ENCODE measurements around the gene SNAI3.

The SNAI3 gene

DNA sequence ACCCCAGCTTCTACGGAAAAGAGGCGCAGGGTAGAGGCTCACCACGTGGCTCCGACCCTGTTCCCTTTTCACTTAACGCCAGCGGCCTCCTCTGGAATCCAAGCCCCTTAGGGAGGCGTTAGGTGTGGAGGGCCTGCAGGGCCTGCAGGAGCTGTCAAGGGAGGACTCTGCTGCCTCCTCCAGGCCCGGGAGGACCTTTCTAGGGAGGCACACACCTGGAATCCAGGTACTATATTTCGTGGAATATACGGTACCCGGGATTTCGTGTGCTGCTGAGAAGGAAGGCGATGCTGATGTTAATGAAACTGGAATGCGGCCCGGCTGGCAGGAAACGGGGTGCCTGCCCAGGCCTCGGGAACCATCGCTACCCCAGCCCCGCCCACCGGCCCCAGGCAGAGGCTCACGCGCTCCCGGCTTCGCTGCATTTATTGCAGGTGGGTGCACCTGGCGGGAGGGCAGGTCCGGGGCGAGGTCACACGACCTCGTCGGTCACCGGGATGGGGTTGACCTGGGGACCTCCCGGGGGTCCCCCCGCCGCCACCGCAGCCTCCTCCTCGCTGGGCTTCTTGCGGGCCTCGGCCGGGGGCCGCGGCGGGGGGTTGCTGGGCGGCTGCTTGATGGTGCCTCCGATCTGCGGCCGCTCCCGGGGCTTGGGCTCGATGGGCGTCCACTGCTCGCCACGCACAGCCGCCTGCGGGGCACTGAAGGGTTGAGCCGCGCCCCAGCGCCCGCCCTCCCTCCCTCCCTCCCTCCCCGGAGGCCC, 43.2 kb downstream of the SNAI3 start:
- Histone ChIP-seq H4K91ac (ENCODE audit: low read depth, low read length) (no peak overlapping the region), H3K9me3 (ENCODE audit: insufficient read depth, low read depth, low read length) (peaks cover 7% of the 10 kb centered on the region), H3K27me3 (ENCODE audit: insufficient read depth, low read length) (peaks cover 3% of the 10 kb centered on the region), H3K36me3 (ENCODE audit: control insufficient read depth in 1 of 2, insufficient read depth in 2 of 2, low read length in 2 of 2) (peaks cover 22 to 28% of the 10 kb centered on the region in 2 experiments), H3K27ac (ENCODE audit: low read depth, low read length) (no peak overlapping the region), H3K4me1 (ENCODE audit: control insufficient read depth in 1 of 2, insufficient read depth in 2 of 2, low read length in 2 of 2) (peaks cover 0 to 5% of the 10 kb centered on the region in 2 experiments), H2BK12ac (ENCODE audit: low read length) (no peak overlapping the region), H3K79me2 (ENCODE audit: control insufficient read depth, insufficient read depth, low read length, poor library complexity) (no peaks in the 10 kb centered on the region), H3K23ac (ENCODE audit: low read length) (no peak overlapping the region), H4K8ac (ENCODE audit: low read depth, low read length) (no peak overlapping the region), H3K14ac (ENCODE audit: low read length) (no peak overlapping the region), H2BK5ac (ENCODE audit: low read depth, low read length, poor library complexity) (no peak overlapping the region), H2BK120ac (ENCODE audit: insufficient read depth, low read length, poor library complexity) (no peak overlapping the region), H3K18ac (ENCODE audit: low read length) (no peak overlapping the region), H3K79me1 (ENCODE audit: low read length) (no peaks in the 10 kb centered on the region), H2AK5ac (ENCODE audit: low read length) (no peak overlapping the region), H3K4ac (ENCODE audit: low read depth, low read length) (no peak overlapping the region), H3K4me2 (ENCODE audit: low read length) (no peak overlapping the region), H2AFZ (ENCODE audit: insufficient read depth, low read length, poor library complexity) (no peak overlapping the region), H3K4me3 (ENCODE audit: low read depth, low read length) (no peak overlapping the region), H4K12ac (ENCODE audit: low read depth, low read length) (no peak overlapping the region), H3K9ac (ENCODE audit: low read length) (no peak overlapping the region)
- no peak for DNase-seq
- WGBS (ENCODE audit: extremely low coverage, insufficient coverage, insufficient read length) = no CpG with 5 or more reads among the region's 58 CpGs

DNA sequence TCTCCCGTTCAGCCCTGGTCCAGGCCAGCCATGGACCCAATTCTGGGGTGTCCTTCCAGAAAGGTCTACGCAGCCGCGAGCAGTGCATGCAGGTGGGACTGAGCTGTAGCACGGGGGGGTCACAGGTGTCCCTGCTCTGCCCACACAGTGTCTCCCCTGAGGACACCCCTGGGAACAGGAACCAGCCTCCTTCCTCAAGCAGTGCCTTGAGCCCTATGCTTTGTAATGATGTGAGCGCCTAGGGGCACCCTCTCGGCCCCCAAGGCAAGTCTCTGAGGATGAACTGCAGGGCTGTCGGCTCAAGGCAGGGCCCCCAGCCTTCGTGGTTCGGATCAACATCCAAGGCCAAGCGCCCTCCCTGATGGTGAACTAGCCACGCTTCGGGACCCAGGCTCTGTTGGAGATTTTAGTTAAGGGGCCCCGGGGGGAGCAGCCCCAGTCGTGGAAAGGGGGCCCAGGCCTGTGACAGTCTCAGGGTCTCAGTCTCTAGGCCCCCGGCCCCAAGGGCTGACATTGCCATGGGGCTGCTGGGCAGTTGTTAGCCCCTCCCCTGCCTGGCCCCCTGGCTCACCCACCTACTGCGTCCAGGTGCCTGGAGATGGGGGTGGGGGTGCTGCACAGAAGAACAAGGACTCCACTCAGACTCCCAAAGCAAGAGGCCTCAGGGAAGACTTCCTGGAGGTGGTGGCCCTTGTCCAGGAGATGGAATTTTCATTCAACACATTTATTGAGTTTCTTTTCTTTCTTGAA, 45.6 kb downstream of the SNAI3 start:
- WGBS (ENCODE audit: extremely low coverage, insufficient coverage, insufficient read length) = no CpG with 5 or more reads among the region's 17 CpGs
- H3K27ac ChIP-seq (ENCODE audit: low read depth, low read length) = no peak overlapping the region
- no peak overlapping the region for H4K8ac ChIP-seq (ENCODE audit: low read depth, low read length)
- H2BK5ac ChIP-seq (ENCODE audit: low read depth, low read length, poor library complexity) = no peak overlapping the region
- peaks cover 3% of the 10 kb centered on the region for H3K27me3 ChIP-seq (ENCODE audit: insufficient read depth, low read length)
- peaks cover 13 to 21% of the 10 kb centered on the region in 2 experiments for H3K36me3 ChIP-seq (ENCODE audit: control insufficient read depth in 1 of 2, insufficient read depth in 2 of 2, low read length in 2 of 2)
- no peak overlapping the region for H3K4me3 ChIP-seq (ENCODE audit: low read depth, low read length)
- peaks cover 7% of the 10 kb centered on the region for H3K9me3 ChIP-seq (ENCODE audit: insufficient read depth, low read depth, low read length)
- H2BK12ac ChIP-seq (ENCODE audit: low read length) = no peak overlapping the region
- H4K12ac ChIP-seq (ENCODE audit: low read depth, low read length) = no peak overlapping the region
- DNase-seq = no peak
- H3K18ac ChIP-seq (ENCODE audit: low read length) = no peak overlapping the region
- no peak overlapping the region for H3K9ac ChIP-seq (ENCODE audit: low read length)
- H3K4me1 ChIP-seq (ENCODE audit: control insufficient read depth in 1 of 2, insufficient read depth in 2 of 2, low read length in 2 of 2) = peaks cover 0 to 2% of the 10 kb centered on the region in 2 experiments
- no peak overlapping the region for H3K4me2 ChIP-seq (ENCODE audit: low read length)
- H4K91ac ChIP-seq (ENCODE audit: low read depth, low read length) = peak overlapping the region; percentile 15
- H3K79me2 ChIP-seq (ENCODE audit: control insufficient read depth, insufficient read depth, low read length, poor library complexity) = no peaks in the 10 kb centered on the region
- H3K14ac ChIP-seq (ENCODE audit: low read length) = no peak overlapping the region
- H2AK5ac ChIP-seq (ENCODE audit: low read length) = no peak overlapping the region
- H3K4ac ChIP-seq (ENCODE audit: low read depth, low read length) = no peak overlapping the region
- H3K79me1 ChIP-seq (ENCODE audit: low read length) = peaks cover 2% of the 10 kb centered on the region
- H2BK120ac ChIP-seq (ENCODE audit: insufficient read depth, low read length, poor library complexity) = no peak overlapping the region
- H3K23ac ChIP-seq (ENCODE audit: low read length) = no peak overlapping the region
- H2AFZ ChIP-seq (ENCODE audit: insufficient read depth, low read length, poor library complexity) = no peak overlapping the region

DNA sequence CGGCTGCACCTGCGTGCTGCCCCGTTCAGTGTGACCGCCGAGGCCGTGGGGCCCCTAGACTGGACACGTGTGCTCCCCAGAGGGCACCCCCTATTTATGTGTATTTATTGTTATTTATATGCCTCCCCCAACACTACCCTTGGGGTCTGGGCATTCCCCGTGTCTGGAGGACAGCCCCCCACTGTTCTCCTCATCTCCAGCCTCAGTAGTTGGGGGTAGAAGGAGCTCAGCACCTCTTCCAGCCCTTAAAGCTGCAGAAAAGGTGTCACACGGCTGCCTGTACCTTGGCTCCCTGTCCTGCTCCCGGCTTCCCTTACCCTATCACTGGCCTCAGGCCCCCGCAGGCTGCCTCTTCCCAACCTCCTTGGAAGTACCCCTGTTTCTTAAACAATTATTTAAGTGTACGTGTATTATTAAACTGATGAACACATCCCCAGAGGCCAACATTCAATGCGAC, 46.2 kb downstream of the SNAI3 start:
- Histone ChIP-seq H3K14ac (ENCODE audit: low read length) (no peak overlapping the region), H3K4me1 (ENCODE audit: control insufficient read depth in 1 of 2, insufficient read depth in 2 of 2, low read length in 2 of 2) (peaks cover 3 to 6% of the 10 kb centered on the region in 2 experiments), H3K4me2 (ENCODE audit: low read length) (no peak overlapping the region), H3K4me3 (ENCODE audit: low read depth, low read length) (no peak overlapping the region), H3K79me1 (ENCODE audit: low read length) (peaks cover 6% of the 10 kb centered on the region), H4K8ac (ENCODE audit: low read depth, low read length) (no peak overlapping the region), H2BK120ac (ENCODE audit: insufficient read depth, low read length, poor library complexity) (no peak overlapping the region), H3K36me3 (ENCODE audit: control insufficient read depth in 1 of 2, insufficient read depth in 2 of 2, low read length in 2 of 2) (peaks cover 11 to 15% of the 10 kb centered on the region in 2 experiments), H4K12ac (ENCODE audit: low read depth, low read length) (no peak overlapping the region), H3K18ac (ENCODE audit: low read length) (no peak overlapping the region), H2BK12ac (ENCODE audit: low read length) (no peak overlapping the region), H3K27ac (ENCODE audit: low read depth, low read length) (no peak overlapping the region), H3K27me3 (ENCODE audit: insufficient read depth, low read length) (peaks cover 3% of the 10 kb centered on the region), H3K79me2 (ENCODE audit: control insufficient read depth, insufficient read depth, low read length, poor library complexity) (no peaks in the 10 kb centered on the region), H3K4ac (ENCODE audit: low read depth, low read length) (no peak overlapping the region), H3K9ac (ENCODE audit: low read length) (no peak overlapping the region), H3K9me3 (ENCODE audit: insufficient read depth, low read depth, low read length) (peaks cover 7% of the 10 kb centered on the region), H2AFZ (ENCODE audit: insufficient read depth, low read length, poor library complexity) (no peak overlapping the region), H4K91ac (ENCODE audit: low read depth, low read length) (peak overlapping the region; percentile 15), H2BK5ac (ENCODE audit: low read depth, low read length, poor library complexity) (no peak overlapping the region), H2AK5ac (ENCODE audit: low read length) (no peak overlapping the region), H3K23ac (ENCODE audit: low read length) (no peak overlapping the region)
- WGBS (ENCODE audit: extremely low coverage, insufficient coverage, insufficient read length) = no CpG with 5 or more reads among the region's 13 CpGs
- no peak for DNase-seq

DNA sequence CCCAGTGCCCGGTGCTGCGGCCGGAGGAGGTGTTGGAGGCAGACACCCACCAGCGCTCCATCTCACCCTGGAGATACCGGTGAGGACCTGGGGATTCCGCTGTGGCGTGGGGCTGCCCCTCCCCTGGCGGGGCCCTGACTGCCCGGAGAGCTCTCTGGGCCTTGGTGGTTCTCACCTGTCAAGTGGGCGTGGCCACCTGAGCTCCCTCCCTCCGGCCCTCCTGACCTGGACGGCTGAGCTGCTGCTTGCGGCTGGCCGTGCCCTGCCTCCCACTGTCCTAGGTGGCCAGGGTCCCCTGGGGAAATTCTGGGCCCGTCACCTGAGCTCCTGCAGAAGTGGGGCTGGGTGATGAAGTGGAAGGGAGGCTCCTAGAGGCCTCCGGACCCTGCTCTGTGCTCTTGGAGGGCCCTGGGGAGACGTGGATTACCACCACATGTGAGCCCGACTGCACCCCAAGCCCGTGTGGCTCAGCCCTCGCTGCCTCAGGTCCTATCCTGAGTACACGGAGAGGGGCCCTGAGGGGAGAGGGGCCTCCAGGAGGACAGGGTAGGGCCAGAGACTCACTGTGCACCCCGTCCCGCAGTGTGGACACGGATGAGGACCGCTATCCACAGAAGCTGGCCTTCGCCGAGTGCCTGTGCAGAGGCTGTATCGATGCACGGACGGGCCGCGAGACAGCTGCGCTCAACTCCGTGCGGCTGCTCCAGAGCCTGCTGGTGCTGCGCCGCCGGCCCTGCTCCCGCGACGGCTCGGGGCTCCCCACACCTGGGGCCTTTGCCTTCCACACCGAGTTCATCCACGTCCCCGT, 46.9 kb downstream of the SNAI3 start:
- Histone ChIP-seq H4K8ac (ENCODE audit: low read depth, low read length) (no peak overlapping the region), H3K79me1 (ENCODE audit: low read length) (peaks cover 9% of the 10 kb centered on the region), H2AK5ac (ENCODE audit: low read length) (no peak overlapping the region), H3K36me3 (ENCODE audit: control insufficient read depth in 1 of 2, insufficient read depth in 2 of 2, low read length in 2 of 2) (peaks cover 9 to 12% of the 10 kb centered on the region in 2 experiments), H3K4ac (ENCODE audit: low read depth, low read length) (no peak overlapping the region), H4K91ac (ENCODE audit: low read depth, low read length) (no peak overlapping the region), H3K79me2 (ENCODE audit: control insufficient read depth, insufficient read depth, low read length, poor library complexity) (no peaks in the 10 kb centered on the region), H3K4me1 (ENCODE audit: control insufficient read depth in 1 of 2, insufficient read depth in 2 of 2, low read length in 2 of 2) (peaks cover 10 to 11% of the 10 kb centered on the region in 2 experiments), H3K9ac (ENCODE audit: low read length) (no peak overlapping the region), H3K4me3 (ENCODE audit: low read depth, low read length) (no peak overlapping the region), H2BK12ac (ENCODE audit: low read length) (no peak overlapping the region), H2BK120ac (ENCODE audit: insufficient read depth, low read length, poor library complexity) (no peak overlapping the region), H2BK5ac (ENCODE audit: low read depth, low read length, poor library complexity) (no peak overlapping the region), H4K12ac (ENCODE audit: low read depth, low read length) (no peak overlapping the region), H3K4me2 (ENCODE audit: low read length) (no peak overlapping the region), H3K14ac (ENCODE audit: low read length) (no peak overlapping the region), H3K27me3 (ENCODE audit: insufficient read depth, low read length) (peaks cover 3% of the 10 kb centered on the region), H3K9me3 (ENCODE audit: insufficient read depth, low read depth, low read length) (peaks cover 7% of the 10 kb centered on the region), H3K23ac (ENCODE audit: low read length) (no peak overlapping the region), H2AFZ (ENCODE audit: insufficient read depth, low read length, poor library complexity) (no peak overlapping the region), H3K27ac (ENCODE audit: low read depth, low read length) (no peak overlapping the region), H3K18ac (ENCODE audit: low read length) (no peak overlapping the region)
- DNase-seq = peak; percentile 23 to 29
- no CpG with 5 or more reads among the region's 45 CpGs for WGBS (ENCODE audit: extremely low coverage, insufficient coverage, insufficient read length)
